ENCODE measurements around the gene ELOVL4. TPM values are rescaled to one million over a fixed set of nuclear protein-coding genes. Genes with fewer than 3 reads are reported as not detected.

ELOVL4 gene
- polyA plus RNA-seq, 1 donor from 2014 or later: 47.9 TPM

- H3K27me3 ChIP-seq (ENCODE audit: insufficient read depth, low read depth, low read length): no peaks in the 10 kb centered on the region
- no peak overlapping the region for H3K27ac ChIP-seq (ENCODE audit: low read length)
- no peak overlapping the region for H2AFZ ChIP-seq (ENCODE audit: low read depth, low read length)
- TF ChIP-seq MXI1 (conservative IDR thresholded peaks at IDR 0.05; ENCODE audit: poor library complexity, severe bottlenecking) (no peak), SMC3 (conservative IDR thresholded peaks at IDR 0.05; ENCODE audit: poor library complexity) (no peak), TAF1 (IDR thresholded peaks at IDR 0.05; ENCODE audit: low read depth) (no peak), EZH2 (IDR thresholded peaks at IDR 0.05; ENCODE audit: borderline replicate concordance, insufficient read depth, low read length, poor library complexity, severe bottlenecking) (no peak), REST (IDR thresholded peaks at IDR 0.05; ENCODE audit: borderline replicate concordance) (no peak), CTCF (IDR thresholded peaks at IDR 0.05; ENCODE audit: poor library complexity, severe bottlenecking) (no peak), POLR2AphosphoS5 (IDR thresholded peaks at IDR 0.05) (no peak), EP300 (conservative IDR thresholded peaks at IDR 0.05; ENCODE audit: poor library complexity, severe bottlenecking) (no peak), RAD21 (conservative IDR thresholded peaks at IDR 0.05) (no peak)
- H3K79me2 ChIP-seq (replicated peaks; ENCODE audit: insufficient read depth, low read length): no peaks in the 10 kb centered on the region
- no peaks in the 10 kb centered on the region for H3K36me3 ChIP-seq (ENCODE audit: insufficient read depth, low read length)
- no peak overlapping the region for H3K9ac ChIP-seq (ENCODE audit: low read length)
- no peaks in the 10 kb centered on the region for H3F3A ChIP-seq (ENCODE audit: insufficient read depth, low read length, poor library complexity, severe bottlenecking)
- H4K20me1 ChIP-seq (ENCODE audit: insufficient read depth): no peaks in the 10 kb centered on the region
- no peak overlapping the region for H3K4me3 ChIP-seq (ENCODE audit: low read length)
- no peaks in the 10 kb centered on the region for H3K9me3 ChIP-seq (ENCODE audit: low read length)
- no peaks in the 10 kb centered on the region for H3K9me2 ChIP-seq (ENCODE audit: insufficient read depth, low read length)
- H3K4me2 ChIP-seq (ENCODE audit: low read length): no peak overlapping the region
Measured at GRCh38 chr6:79993012-79993910, 45.9 kb upstream of the ELOVL4 start.

- no peak overlapping the region for H2AFZ ChIP-seq (ENCODE audit: low read depth, low read length)
- no peaks in the 10 kb centered on the region for H3K27me3 ChIP-seq (ENCODE audit: insufficient read depth, low read depth, low read length)
- no peak for TF ChIP-seq EP300 (conservative IDR thresholded peaks at IDR 0.05; ENCODE audit: poor library complexity, severe bottlenecking)
- TF ChIP-seq REST (IDR thresholded peaks at IDR 0.05; ENCODE audit: borderline replicate concordance): no peak
- no peak for TF ChIP-seq MXI1 (conservative IDR thresholded peaks at IDR 0.05; ENCODE audit: poor library complexity, severe bottlenecking)
- no peak for TF ChIP-seq CTCF (IDR thresholded peaks at IDR 0.05; ENCODE audit: poor library complexity, severe bottlenecking)
- TF ChIP-seq RAD21 (conservative IDR thresholded peaks at IDR 0.05): no peak
- no peak for TF ChIP-seq TAF1 (IDR thresholded peaks at IDR 0.05; ENCODE audit: low read depth)
- no peak for TF ChIP-seq SMC3 (conservative IDR thresholded peaks at IDR 0.05; ENCODE audit: poor library complexity)
- no peak for TF ChIP-seq EZH2 (IDR thresholded peaks at IDR 0.05; ENCODE audit: borderline replicate concordance, insufficient read depth, low read length, poor library complexity, severe bottlenecking)
- no peak for TF ChIP-seq POLR2AphosphoS5 (IDR thresholded peaks at IDR 0.05)
- H4K20me1 ChIP-seq (ENCODE audit: insufficient read depth): no peaks in the 10 kb centered on the region
- H3K4me2 ChIP-seq (ENCODE audit: low read length): no peak overlapping the region
- H3K36me3 ChIP-seq (ENCODE audit: insufficient read depth, low read length): no peaks in the 10 kb centered on the region
- H3K9me2 ChIP-seq (ENCODE audit: insufficient read depth, low read length): no peaks in the 10 kb centered on the region
- no peaks in the 10 kb centered on the region for H3F3A ChIP-seq (ENCODE audit: insufficient read depth, low read length, poor library complexity, severe bottlenecking)
- H3K27ac ChIP-seq (ENCODE audit: low read length): no peak overlapping the region
- H3K79me2 ChIP-seq (replicated peaks; ENCODE audit: insufficient read depth, low read length): no peaks in the 10 kb centered on the region
- no peak overlapping the region for H3K9ac ChIP-seq (ENCODE audit: low read length)
- no peak overlapping the region for H3K4me3 ChIP-seq (ENCODE audit: low read length)
- H3K9me3 ChIP-seq (ENCODE audit: low read length): no peaks in the 10 kb centered on the region
Measured at GRCh38 chr6:79989641-79990040, 42.3 kb upstream of the ELOVL4 start.
